HG02798 (cell line): ENCODE data around the gene VILL.
"Not testable (repeated sequence)": the region's sequence is repeated elsewhere in the genome, so short reads cannot be mapped to it uniquely, and the experiment has no call there.

Source experiments
- ATAC-seq: cut with Tn5 transposase; IDR thresholded peaks from one replicate; pipeline ENCODE4 v1.9.1; 2021; ENCODE audit warnings: mild to moderate bottlenecking; ENCODE audit not compliant: unreplicated experiment, poor library complexity

VILL gene

DNA sequence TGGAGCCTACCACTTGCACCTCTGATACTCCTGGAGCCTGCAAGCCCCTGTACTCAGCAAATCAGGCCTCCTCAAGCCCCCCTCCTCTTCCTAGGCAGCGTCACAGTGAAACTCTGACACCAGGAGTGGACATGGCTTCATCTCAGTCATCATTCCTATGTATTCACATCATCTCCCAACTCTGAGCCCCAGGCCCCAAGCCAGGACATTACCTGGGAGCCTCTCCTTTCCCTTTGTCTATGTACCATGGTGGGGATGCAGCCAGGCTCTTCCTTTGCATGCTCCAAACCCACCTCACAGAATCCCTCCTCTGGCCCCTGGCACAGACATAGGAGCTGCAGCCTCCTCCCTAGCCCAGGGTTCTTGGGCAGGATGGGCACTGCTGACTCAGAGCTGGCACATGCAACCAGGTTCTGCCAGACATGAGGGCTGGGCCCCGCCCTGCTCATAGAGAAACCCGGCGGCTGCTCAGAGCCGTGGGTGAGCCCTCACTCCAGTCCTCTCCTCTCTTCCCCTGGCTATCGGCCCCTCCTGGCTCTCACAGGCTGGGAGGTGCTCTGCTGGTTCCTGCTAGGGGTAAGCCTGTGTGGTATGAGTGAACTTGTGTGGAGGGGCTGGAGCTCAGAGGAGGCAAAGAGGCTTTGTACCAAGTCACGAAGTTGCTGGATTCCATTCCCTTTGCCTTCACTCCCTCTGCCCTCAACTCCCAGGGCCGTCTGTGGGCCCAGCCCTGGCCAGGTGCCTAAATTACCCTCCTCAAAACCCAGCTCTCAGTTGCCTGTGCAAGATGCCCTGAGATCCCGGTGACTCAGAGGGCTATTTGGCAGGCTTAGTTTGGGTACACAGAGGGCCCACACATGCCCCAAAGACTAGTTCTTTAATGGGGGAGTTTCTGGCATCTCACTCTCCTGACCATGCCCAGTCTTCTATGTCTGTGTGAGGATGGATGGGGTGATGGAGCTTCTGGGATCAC is 40.7 kb downstream of the VILL start:
- no peak for ATAC-seq

DNA sequence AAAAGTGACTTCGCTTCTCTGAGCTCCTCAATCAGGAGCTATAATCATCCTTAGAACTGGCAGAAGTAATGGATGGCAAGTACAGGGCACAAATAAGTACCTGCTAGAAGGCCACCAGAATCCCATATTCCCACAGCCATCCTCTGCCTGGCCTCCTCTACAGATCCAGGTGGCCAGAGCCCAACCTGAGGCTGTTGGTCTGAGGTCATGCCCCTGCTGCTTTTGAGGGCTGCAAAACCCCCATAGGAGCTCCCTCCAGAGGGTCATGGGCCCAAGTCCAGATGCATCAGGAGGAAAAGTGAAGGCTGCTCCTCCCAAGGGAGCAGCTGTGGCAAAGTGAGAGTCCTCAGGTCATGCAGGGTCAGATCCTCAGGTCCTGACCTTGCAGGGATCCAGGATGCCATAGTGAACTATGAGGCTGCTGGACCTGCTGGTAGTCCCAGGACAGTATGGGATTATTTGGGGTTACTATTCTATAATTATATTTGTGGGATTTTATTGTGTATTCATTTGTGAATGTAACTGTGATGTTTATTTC is 41.8 kb downstream of the VILL start:
- no peak for ATAC-seq

DNA sequence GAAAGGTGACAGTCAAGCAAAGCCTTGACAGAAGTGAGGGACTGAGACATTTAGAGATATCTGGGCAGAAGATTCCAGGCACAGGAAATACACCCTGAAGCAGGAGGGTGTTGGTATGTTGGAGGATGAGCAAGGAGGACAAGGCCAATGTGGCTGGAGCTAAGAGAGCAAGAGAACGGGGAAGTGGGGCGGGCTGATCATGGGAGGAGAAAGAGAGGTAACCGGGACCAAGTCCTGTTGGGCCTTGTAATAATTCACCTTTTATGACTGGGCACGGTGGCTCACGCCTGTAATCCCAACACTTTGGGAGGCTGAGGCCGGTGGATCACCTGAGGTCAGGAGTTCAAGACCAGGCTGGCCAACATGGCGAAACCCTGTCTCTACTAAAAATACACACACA is 43.0 kb downstream of the VILL start:
- not testable (repeated sequence) for ATAC-seq

DNA sequence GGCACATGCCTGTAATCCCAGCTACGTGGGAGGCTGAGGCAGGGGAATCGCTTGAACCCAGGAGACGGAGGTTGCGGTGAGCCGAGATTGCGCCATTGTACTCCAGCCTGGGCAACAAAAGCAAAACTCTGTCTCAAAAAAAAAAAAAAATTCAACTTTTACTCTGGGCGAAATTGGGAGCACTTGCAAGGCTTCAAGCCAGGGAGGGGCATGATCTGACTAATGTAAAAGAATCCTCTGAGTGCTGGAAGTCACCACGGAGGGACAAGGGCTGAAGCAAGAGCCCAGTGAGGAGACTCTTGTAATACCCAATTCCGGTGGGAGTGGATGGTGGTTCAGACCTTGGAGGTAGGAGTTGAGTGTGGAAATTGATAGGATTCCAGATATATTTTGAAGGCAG is 43.7 kb downstream of the VILL start:
- ATAC-seq, result not testable (repeated sequence)

DNA sequence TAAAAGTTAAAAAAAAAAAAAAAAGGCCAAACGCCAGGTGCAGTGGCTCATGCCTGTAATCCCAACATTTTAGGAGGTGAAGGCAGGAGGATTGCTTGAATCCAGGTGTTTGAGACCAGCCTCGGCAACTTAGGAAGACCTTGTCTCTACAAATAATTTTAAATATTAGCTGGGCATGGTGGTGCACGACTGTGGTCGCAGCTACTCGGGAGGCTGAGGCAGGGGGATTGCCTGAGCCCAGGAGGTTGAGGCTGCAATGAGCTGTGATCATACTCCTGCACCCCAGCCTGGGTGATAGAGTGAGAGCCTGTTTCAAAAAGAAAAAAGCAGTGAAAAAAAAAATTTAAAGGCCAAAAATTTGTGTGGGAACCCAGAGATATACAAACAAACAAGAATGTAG is 45.7 kb downstream of the VILL start:
- no peak for ATAC-seq

DNA sequence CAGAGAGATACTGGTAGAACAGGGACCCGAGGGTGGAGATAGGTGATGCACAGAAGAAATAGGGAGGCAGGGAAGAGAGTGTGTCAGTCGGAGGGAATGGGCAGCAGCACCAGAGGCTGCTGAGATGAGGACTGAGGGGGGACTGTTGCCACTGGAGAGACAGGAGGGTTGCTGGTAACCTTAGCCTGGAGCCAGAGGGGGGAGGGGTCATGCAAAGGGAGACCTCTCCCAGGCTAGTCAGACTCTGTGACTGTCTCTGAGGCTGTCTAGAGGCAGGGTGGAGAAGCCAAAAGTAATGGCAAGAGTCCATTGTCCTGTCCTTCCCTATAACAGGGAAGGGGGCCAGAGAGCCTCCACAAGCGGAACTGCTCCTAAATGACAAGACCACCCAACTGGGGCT is 46.3 kb downstream of the VILL start:
- no peak for ATAC-seq

DNA sequence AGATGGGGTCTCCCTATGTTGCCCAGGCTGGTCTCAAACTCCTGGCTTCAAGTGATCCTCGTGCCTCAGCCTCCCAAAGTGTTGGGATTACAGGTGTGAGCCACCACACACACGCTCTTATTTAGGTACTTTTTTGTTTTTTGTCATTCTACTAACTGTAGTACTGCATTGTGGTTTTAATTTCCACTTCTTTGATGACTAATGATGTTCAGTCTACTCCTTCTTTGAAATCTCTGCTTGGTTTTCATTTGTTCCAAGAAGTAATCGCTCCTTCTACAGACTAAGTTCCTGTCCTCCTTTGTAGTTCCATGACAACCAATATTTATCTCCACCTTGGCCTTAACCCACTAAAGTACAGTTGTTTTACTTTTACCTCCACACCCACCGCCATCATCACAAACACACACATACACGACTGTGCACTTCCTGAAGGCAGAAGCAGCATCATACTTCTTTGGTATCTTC is 47.9 kb downstream of the VILL start:
- no peak for ATAC-seq

DNA sequence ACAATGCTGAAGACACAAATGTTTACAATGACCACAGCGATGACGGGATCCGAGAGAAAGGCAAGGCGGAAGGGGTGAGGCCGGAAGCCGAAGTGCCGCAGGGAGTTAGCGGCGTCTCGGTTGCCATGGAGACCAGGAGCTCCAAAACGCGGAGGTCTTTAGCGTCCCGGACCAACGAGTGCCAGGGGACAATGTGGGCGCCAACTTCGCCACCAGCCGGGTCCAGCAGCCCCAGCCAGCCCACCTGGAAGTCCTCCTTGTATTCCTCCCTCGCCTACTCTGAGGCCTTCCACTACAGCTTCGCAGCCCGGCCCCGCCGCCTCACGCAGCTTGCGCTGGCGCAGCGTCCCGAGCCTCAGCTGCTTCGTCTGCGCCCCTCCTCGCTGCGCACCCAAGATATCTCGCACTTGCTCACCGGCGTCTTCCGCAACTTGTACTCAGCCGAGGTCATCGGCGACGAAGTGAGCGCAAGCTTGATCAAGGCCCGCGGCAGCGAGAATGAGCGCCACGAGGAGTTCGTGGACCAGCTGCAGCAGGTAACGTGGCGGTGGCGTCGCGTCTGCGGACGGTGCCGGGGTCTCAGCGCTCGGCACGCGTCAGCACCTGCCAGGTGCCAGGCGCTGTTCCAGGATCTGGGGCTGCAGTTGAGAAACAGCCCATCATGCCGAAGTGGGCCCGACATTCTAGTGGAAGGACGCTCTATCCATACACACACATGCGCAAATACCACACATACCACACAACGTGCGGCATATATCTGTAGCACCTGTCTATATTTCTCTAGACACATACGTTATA is 48.7 kb downstream of the VILL start, which contains the start of gene DLEC1:
Gene DLEC1 (plus strand): TSS at position 108 of the 798 bp plus-strand sequence. CDS start 18 bp downstream, at position 126.
- ATAC-seq, result peak; percentile 91

DNA sequence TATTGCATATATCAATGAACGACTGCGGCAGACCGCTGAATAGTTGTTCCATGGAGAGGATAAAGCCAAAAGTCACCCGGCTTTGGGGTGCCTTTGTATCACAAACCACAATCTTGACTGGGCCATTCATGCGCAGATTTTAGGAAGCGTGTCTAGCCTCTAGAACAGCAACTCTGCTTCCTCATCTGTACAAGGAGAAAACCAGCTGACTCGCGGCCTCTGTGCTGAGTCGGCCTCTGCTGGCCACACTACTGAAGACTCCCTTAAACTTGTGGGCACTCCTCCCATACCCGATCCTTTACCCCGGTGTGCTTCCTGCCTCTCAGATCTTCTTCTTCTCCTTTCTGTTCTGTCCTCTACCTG is 49.3 kb downstream of the VILL start:
- peak; percentile 41 for ATAC-seq

DNA sequence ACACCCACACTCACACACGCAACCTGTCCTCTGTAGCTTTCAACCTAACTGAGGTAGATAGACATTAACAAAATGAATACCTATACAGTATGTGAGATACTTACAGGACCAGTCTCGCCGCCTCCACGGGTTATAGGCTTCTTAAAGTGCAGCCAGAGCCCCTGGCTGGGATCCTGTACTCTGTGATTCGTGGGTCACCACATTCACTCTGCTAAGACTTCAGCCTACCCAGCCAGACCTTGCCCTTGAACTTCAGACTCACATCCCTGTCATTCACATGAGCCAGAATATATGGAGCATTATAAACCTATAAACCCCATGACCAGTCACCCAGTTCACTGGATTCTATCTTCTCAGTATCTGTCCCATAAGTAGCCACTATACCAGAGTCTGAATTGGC is 49.8 kb downstream of the VILL start:
- ATAC-seq, result no peak

DNA sequence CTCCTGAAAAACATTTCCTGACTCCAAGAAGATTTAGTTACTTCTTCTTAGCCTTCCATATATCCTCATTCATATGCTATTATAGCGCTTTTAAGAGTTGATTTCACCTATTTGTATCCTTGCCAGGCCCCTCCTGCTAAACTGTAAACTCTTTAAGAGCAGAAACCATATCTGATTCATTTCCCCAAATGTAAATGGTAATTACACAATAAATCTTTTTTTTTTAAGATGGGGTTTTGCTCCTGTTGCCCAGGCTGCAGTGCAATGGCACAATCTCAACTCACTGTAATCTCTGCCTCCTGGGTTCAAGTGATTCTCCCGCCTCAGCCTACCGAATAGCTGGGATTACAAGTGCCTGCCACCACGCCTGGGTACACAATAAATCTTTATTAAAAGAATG is 52.9 kb downstream of the VILL start:
- ATAC-seq, result no peak

DNA sequence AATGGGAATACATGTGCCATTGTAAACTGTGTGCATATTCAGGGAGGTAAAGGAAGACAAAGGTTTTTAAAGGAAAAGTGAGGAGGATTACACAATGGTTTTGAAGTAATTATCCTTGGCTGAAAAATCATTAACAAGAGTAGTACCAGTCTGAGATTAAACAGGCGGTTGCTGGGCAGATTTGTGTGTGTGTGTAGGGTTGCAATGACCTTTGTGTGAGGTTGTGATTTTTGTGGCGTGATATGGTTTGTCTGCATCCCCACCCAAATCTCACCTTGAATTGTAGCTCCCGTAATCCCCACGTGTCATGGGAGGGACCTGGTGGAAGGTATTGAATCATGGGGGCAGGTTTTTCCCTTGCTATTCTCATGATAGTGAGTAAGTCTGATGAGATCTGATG is 55.4 kb downstream of the VILL start:
- no peak for ATAC-seq

DNA sequence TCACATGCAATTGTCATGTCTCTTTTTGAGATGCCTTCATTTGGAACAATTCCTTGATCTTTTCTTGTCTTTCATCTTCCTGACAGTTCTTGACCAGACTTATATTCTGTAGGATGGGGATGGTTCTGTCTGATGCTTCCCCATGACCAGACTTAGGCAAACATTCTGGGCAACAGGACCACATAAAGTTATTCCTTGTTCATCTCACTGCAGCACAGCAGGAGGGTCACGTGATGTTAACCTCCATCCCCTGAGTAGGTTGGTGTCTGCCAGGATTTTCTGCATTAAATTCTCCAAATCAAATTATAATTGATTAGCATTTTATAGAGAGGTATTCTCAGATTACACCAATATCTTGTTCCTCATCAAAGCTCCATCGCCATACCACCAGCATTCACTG is 56.2 kb downstream of the VILL start:
- ATAC-seq, result no peak

DNA sequence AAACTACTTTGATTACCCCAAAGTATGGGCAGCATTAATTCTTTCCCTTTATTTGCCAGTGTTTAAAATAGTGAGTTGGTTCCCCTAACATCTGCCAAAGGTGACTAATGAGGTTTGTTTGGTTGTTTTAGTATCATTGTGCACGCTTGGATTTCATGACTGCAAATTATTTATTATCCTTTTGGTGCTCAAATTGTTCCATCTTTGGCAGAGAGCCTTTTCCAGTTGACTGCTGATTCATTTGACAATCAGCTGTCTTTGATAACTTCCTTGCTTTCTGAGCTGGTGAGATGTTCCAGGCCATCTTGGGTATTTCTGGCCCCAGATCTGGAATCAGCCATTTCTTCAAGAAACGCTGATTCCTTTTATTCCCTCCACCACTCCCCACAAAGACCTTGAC is 57.3 kb downstream of the VILL start:
- ATAC-seq, result no peak

DNA sequence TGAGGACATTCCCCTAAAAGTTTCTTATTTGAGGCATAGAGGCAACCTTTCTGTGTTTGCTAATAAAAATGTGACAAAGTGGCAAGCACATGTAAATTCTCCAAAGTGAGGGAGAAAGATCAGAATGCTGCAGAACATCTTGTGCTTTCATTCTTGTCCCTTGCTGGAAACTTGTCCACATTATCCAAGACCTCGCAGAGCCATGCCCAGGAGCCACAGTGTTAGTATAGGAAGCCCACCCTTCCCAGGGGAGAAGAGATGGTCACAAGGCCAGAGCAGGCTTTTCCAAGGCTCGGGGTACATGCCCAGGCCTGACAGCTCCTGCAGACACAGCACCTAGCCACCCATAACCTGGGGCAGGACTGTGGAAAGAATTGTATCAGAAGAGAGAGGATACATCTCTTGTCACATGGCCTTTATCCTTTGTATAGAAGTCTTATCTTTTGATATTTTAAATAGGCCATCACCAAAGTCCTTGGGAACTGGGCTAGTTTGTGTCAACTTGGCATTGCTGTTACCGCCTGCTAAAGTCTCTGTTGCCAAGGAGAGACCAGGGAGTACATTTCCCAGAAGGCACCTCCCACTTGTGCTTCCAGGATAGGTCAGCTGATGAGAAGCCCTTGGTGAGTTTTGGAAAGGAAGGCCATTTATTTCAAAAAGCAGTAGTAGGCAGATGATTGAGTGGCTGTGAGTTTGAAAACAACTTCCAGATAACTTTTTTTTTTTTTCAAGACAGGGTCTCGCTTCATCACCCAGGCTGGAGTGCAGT is 59.0 kb downstream of the VILL start:
- no peak for ATAC-seq

DNA sequence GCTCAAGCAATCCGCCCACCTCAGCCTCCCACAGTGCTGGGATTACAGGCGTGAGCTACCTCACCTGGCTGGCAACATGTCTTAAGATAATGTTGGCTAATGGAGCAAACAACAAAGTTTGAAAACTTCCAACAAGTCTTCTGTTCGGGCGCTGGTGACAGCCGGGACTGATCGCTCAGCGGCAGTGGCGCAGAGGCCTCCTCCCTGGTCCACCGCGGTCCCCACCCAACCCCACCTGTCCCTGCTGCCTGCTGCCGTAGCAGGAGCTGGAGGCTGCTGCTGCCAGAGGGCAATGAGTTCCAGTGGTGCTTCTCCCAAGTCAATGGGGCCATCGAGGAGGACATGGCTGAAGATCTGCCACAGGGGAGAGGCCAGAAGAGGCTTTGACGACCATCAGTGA is 60.5 kb downstream of the VILL start:
- ATAC-seq, result no peak

DNA sequence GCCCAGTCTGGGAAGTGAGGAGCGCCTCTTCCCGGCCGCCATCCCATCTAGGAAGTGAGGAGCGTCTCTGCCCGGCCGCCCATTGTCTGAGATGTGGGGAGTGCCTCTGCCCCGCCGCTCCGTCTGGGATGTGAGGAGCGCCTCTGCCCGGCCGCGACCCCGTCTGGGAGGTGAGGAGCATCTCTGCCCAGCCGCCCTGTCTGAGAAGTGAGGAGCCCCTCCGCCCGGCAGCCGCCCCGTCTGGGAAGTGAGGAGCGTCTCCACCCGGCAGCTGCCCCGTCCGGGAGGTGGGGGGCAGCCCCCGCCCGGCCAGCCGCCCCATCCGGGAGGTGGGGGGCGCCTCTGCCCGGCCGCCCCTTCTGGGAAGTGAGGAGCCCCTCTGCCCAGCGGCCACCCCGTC is 62.7 kb downstream of the VILL start:
- ATAC-seq, result not testable (repeated sequence)

DNA sequence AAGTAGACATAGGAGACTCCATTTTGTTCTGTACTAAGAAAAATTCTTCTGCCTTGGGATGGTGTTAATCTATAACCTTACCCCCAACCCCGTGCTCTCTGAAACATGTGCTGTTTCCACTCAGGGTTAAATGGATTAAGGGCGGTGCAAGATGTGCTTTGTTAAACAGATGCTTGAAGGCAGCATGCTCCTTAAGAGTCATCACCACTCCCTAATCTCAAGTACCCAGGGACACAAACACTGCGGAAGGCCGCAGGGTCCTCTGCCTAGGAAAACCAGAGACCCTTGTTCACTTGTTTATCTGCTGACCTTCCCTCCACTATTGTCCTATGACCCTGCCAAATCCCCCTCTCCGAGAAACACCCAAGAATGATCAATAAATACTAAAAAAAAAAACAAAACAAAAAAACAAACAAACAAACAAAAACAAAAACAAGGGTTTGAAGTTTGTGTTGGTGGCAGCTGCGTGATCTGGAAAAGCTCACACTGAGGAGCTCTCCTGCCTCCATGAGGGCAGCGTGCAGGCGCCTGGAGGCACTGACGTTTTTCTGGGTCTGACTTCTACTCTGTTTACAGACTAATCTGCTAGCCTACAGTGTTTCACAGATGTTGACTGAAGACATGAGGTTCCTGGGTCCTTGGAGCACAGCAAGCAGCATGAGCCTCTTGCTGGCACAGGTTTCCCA is 63.4 kb downstream of the VILL start:
- ATAC-seq, result not testable (repeated sequence)

DNA sequence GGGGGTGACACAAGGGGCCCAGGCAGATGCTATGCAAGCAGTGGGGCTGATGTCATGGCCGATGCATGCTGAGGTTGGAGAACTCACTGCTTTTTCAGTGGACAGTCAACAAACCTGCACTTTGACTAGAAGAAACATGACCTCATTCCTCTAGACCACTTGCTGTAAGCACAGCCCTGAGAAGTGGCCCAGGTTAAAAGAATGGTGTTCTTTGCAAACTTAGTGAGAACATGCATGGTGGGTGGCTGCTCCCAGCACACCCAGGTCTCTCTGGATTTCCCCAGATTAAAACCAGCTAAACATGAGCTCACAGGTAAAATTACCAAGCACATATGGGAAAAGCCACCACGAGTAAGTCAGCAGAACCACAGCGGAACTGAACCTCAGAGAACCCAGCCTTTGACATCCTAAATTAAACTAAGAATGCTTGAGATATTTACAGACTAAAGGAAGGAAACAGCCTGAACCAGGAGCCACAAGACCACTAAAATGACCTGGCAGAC is 64.0 kb downstream of the VILL start:
- ATAC-seq, result no peak
